ENCODE results near the gene COLEC12.

The COLEC12 gene

DNA sequence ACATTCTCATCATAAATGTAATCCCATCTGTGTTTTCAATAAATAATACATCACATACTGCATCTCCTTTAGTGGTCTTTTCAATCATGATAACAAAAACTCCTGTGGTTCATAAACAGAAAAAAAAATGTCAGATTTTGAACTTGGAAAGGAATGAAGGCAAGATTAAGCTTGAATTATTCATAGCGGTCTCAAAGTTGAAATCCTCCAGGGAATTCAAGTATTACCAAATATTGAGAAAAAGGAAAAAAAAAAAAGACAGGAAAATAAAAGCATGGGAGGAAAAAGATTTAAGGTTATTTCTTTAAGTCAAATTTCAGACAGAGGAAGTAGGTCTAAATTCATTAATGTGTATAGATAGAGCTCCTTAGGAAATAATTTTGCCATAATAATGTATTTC lies 92.1 kb downstream of the COLEC12 start:
- Histone ChIP-seq H3K27me3 (ENCODE audit: control insufficient read depth in 1 of 2, insufficient read depth in 1 of 2, low read length in 2 of 2) (no peaks in the 10 kb centered on the region), H3K36me3 (ENCODE audit: control insufficient read depth in 1 of 2, insufficient read depth in 2 of 2, low read depth in 1 of 2, low read length in 2 of 2) (peaks cover 0 to 12% of the 10 kb centered on the region in 2 experiments), H2BK120ac (ENCODE audit: low read depth, low read length) (no peak overlapping the region), H3K4me1 (ENCODE audit: control insufficient read depth, insufficient read depth, low read depth, low read length) (no peaks in the 10 kb centered on the region), H3K18ac (ENCODE audit: low read depth in 1 of 2, low read length in 2 of 2) (no peak overlapping the region), H3K27ac (ENCODE audit: low read length, poor library complexity, severe bottlenecking) (no peak overlapping the region), H2BK5ac (ENCODE audit: low read depth, low read length, poor library complexity, severe bottlenecking) (no peak overlapping the region), H3K79me1 (replicated peaks; ENCODE audit: low read length, poor library complexity, severe bottlenecking) (peaks cover 3% of the 10 kb centered on the region), H2BK12ac (ENCODE audit: low read length in 2 of 2) (no peak overlapping the region), H3K4me2 (ENCODE audit: low read length, poor library complexity, severe bottlenecking) (no peak overlapping the region), H4K8ac (ENCODE audit: low read length) (no peak overlapping the region), H3K14ac (ENCODE audit: low read length in 2 of 2) (no peak overlapping the region), H2AK5ac (ENCODE audit: low read length, severe bottlenecking) (no peak overlapping the region), H3K23ac (ENCODE audit: low read length in 2 of 2) (no peak overlapping the region), H3K4me3 (ENCODE audit: insufficient read depth in 1 of 2, low read depth in 1 of 2, low read length in 2 of 2) (no peak overlapping the region), H2BK15ac (ENCODE audit: low read depth, poor library complexity, severe bottlenecking) (no peak overlapping the region), H3K9me3 (ENCODE audit: control insufficient read depth, low read length) (peaks cover 9% of the 10 kb centered on the region), H2AFZ (ENCODE audit: low read depth, low read length) (no peak overlapping the region), H4K91ac (ENCODE audit: low read length) (no peak overlapping the region), H3K9ac (ENCODE audit: low read length) (peak overlapping the region; percentile 44), H3K4ac (ENCODE audit: low read depth in 1 of 2, low read length in 2 of 2) (no peak overlapping the region)
- WGBS: 100% methylated on average over 1 of the region's 1 CpG
- DNase-seq: no peak

DNA sequence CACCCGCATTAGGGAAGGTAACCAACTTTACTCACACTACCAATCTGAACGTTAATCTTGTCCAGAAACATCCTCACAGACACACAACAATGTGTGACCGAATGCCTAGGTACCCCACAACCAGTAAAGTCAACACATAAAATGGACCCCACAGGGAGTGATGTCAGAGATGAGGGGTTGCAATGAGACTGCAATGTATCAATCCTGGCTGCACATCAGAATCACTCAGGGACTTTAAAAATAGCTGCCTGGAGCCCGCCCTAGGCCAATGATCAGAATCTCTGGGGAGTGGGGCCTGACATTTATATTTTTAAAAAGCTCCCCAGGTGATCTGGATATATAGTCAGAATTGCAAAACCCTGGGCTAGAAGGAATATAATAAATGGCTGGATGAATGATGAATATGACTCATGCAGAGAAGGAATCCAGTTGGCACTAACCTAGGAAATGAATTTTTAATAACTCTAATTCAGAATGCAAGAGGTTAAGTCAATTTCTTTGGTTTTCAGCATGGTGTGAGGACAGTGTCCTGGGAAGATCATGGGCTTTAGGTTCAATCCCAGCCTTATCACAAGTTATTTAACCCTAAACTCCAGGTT lies 92.8 kb downstream of the COLEC12 start:
- Histone ChIP-seq H4K91ac (ENCODE audit: low read length) (no peak overlapping the region), H2BK120ac (ENCODE audit: low read depth, low read length) (no peak overlapping the region), H3K79me1 (replicated peaks; ENCODE audit: low read length, poor library complexity, severe bottlenecking) (peaks cover 3% of the 10 kb centered on the region), H2BK15ac (ENCODE audit: low read depth, poor library complexity, severe bottlenecking) (no peak overlapping the region), H2BK12ac (ENCODE audit: low read length in 2 of 2) (no peak overlapping the region), H3K4me3 (ENCODE audit: insufficient read depth in 1 of 2, low read depth in 1 of 2, low read length in 2 of 2) (peak overlapping the region in 1 of 2 experiments; percentile 3), H4K8ac (ENCODE audit: low read length) (no peak overlapping the region), H3K36me3 (ENCODE audit: control insufficient read depth in 1 of 2, insufficient read depth in 2 of 2, low read depth in 1 of 2, low read length in 2 of 2) (peaks cover 0 to 18% of the 10 kb centered on the region in 2 experiments), H3K23ac (ENCODE audit: low read length in 2 of 2) (no peak overlapping the region), H3K27me3 (ENCODE audit: control insufficient read depth in 1 of 2, insufficient read depth in 1 of 2, low read length in 2 of 2) (no peaks in the 10 kb centered on the region), H3K4ac (ENCODE audit: low read depth in 1 of 2, low read length in 2 of 2) (no peak overlapping the region), H2AK5ac (ENCODE audit: low read length, severe bottlenecking) (no peak overlapping the region), H3K27ac (ENCODE audit: low read length, poor library complexity, severe bottlenecking) (no peak overlapping the region), H3K9ac (ENCODE audit: low read length) (peak overlapping the region; percentile 44), H2BK5ac (ENCODE audit: low read depth, low read length, poor library complexity, severe bottlenecking) (no peak overlapping the region), H3K4me2 (ENCODE audit: low read length, poor library complexity, severe bottlenecking) (no peak overlapping the region), H3K4me1 (ENCODE audit: control insufficient read depth, insufficient read depth, low read depth, low read length) (no peaks in the 10 kb centered on the region), H3K18ac (ENCODE audit: low read depth in 1 of 2, low read length in 2 of 2) (no peak overlapping the region), H3K9me3 (ENCODE audit: control insufficient read depth, low read length) (peaks cover 9% of the 10 kb centered on the region), H3K14ac (ENCODE audit: low read length in 2 of 2) (no peak overlapping the region), H2AFZ (ENCODE audit: low read depth, low read length) (no peak overlapping the region)
- WGBS: 98% methylated on average over 3 of the region's 4 CpGs
- DNase-seq: no peak

DNA sequence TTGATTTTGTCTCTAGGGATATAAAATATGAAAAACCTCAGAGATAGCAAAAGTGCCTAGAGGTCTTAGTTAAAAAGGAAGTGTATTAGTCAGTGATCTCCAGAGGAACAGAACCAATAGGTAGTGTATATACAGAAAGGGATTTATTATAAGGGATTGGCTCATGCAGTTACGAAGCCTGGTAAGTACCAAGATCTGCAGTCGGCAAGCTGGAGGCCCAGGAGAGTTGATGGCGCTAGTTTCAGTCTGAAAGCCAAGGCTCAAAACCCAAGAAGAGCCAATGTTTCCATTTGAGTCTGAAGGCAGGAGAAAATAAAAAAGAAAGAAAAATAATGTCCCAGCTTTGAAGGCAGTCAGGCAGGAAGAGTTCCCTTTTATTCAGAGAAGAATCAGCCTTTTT lies 93.3 kb downstream of the COLEC12 start:
- Histone ChIP-seq H2AK5ac (ENCODE audit: low read length, severe bottlenecking) (no peak overlapping the region), H3K4me3 (ENCODE audit: insufficient read depth in 1 of 2, low read depth in 1 of 2, low read length in 2 of 2) (peak overlapping the region in 1 of 2 experiments; percentile 3), H2BK120ac (ENCODE audit: low read depth, low read length) (no peak overlapping the region), H3K27ac (ENCODE audit: low read length, poor library complexity, severe bottlenecking) (no peak overlapping the region), H2BK12ac (ENCODE audit: low read length in 2 of 2) (no peak overlapping the region), H3K23ac (ENCODE audit: low read length in 2 of 2) (no peak overlapping the region), H3K4ac (ENCODE audit: low read depth in 1 of 2, low read length in 2 of 2) (no peak overlapping the region), H3K36me3 (ENCODE audit: control insufficient read depth in 1 of 2, insufficient read depth in 2 of 2, low read depth in 1 of 2, low read length in 2 of 2) (peaks cover 0 to 22% of the 10 kb centered on the region in 2 experiments), H3K9ac (ENCODE audit: low read length) (peak overlapping the region; percentile 16), H2BK5ac (ENCODE audit: low read depth, low read length, poor library complexity, severe bottlenecking) (no peak overlapping the region), H3K9me3 (ENCODE audit: control insufficient read depth, low read length) (peaks cover 9% of the 10 kb centered on the region), H3K18ac (ENCODE audit: low read depth in 1 of 2, low read length in 2 of 2) (no peak overlapping the region), H3K79me1 (replicated peaks; ENCODE audit: low read length, poor library complexity, severe bottlenecking) (peaks cover 3% of the 10 kb centered on the region), H3K14ac (ENCODE audit: low read length in 2 of 2) (no peak overlapping the region), H4K8ac (ENCODE audit: low read length) (no peak overlapping the region), H2BK15ac (ENCODE audit: low read depth, poor library complexity, severe bottlenecking) (no peak overlapping the region), H3K4me2 (ENCODE audit: low read length, poor library complexity, severe bottlenecking) (no peak overlapping the region), H3K4me1 (ENCODE audit: control insufficient read depth, insufficient read depth, low read depth, low read length) (no peaks in the 10 kb centered on the region), H3K27me3 (ENCODE audit: control insufficient read depth in 1 of 2, insufficient read depth in 1 of 2, low read length in 2 of 2) (no peaks in the 10 kb centered on the region), H2AFZ (ENCODE audit: low read depth, low read length) (no peak overlapping the region), H4K91ac (ENCODE audit: low read length) (no peak overlapping the region)
- no peak for DNase-seq
- 95% methylated on average over 3 of the region's 3 CpGs for WGBS

DNA sequence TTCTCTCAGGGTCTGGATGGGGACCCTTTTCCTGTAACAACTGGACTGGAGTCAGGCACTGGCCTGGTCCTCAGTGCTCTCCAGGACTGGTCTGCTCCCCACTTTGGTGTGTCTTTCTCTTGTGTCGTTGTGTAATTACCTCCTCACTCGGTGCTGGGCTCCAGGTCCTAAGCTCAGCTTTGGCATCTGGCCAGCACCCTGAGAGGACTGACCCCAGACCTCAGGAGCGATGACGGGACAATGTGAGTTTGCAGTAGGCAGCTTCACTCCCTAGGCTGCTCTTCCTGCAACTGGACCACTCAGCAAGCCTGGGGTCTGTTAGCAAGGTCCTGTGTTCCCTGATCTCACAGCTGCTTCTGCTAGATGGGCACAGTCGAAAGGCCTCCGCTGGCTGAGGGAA lies 93.8 kb downstream of the COLEC12 start:
- peaks cover 9% of the 10 kb centered on the region for H3K9me3 ChIP-seq (ENCODE audit: control insufficient read depth, low read length)
- no peak overlapping the region for H3K14ac ChIP-seq (ENCODE audit: low read length in 2 of 2)
- no peaks in the 10 kb centered on the region for H3K4me1 ChIP-seq (ENCODE audit: control insufficient read depth, insufficient read depth, low read depth, low read length)
- 83% methylated on average over 6 of the region's 6 CpGs for WGBS
- peaks cover 0 to 23% of the 10 kb centered on the region in 2 experiments for H3K36me3 ChIP-seq (ENCODE audit: control insufficient read depth in 1 of 2, insufficient read depth in 2 of 2, low read depth in 1 of 2, low read length in 2 of 2)
- H3K27ac ChIP-seq (ENCODE audit: low read length, poor library complexity, severe bottlenecking): no peak overlapping the region
- no peak overlapping the region for H2BK5ac ChIP-seq (ENCODE audit: low read depth, low read length, poor library complexity, severe bottlenecking)
- H3K4me3 ChIP-seq (ENCODE audit: insufficient read depth in 1 of 2, low read depth in 1 of 2, low read length in 2 of 2): no peak overlapping the region
- no peak overlapping the region for H3K18ac ChIP-seq (ENCODE audit: low read depth in 1 of 2, low read length in 2 of 2)
- no peak overlapping the region for H3K4ac ChIP-seq (ENCODE audit: low read depth in 1 of 2, low read length in 2 of 2)
- H3K4me2 ChIP-seq (ENCODE audit: low read length, poor library complexity, severe bottlenecking): no peak overlapping the region
- no peak overlapping the region for H2BK15ac ChIP-seq (ENCODE audit: low read depth, poor library complexity, severe bottlenecking)
- H4K8ac ChIP-seq (ENCODE audit: low read length): no peak overlapping the region
- no peak overlapping the region for H2BK12ac ChIP-seq (ENCODE audit: low read length in 2 of 2)
- no peak overlapping the region for H2BK120ac ChIP-seq (ENCODE audit: low read depth, low read length)
- peak overlapping the region; percentile 74 for H2AK5ac ChIP-seq (ENCODE audit: low read length, severe bottlenecking)
- H3K9ac ChIP-seq (ENCODE audit: low read length): peak overlapping the region; percentile 16
- no peak overlapping the region for H2AFZ ChIP-seq (ENCODE audit: low read depth, low read length)
- H4K91ac ChIP-seq (ENCODE audit: low read length): no peak overlapping the region
- no peak overlapping the region for H3K23ac ChIP-seq (ENCODE audit: low read length in 2 of 2)
- no peak for DNase-seq
- H3K79me1 ChIP-seq (replicated peaks; ENCODE audit: low read length, poor library complexity, severe bottlenecking): peaks cover 3% of the 10 kb centered on the region
- H3K27me3 ChIP-seq (ENCODE audit: control insufficient read depth in 1 of 2, insufficient read depth in 1 of 2, low read length in 2 of 2): no peaks in the 10 kb centered on the region

Data from mesenchymal stem cell (in vitro differentiated cells and primary cell).